Measurements from ENCODE around the gene SRSF3. TPM values are rescaled to one million over a fixed set of nuclear protein-coding genes. Genes with fewer than 3 reads are reported as not detected.

SRSF3 gene
- total RNA-seq, 4 donors from 2014 or later = 114 to 272 (median 177) TPM

DNA sequence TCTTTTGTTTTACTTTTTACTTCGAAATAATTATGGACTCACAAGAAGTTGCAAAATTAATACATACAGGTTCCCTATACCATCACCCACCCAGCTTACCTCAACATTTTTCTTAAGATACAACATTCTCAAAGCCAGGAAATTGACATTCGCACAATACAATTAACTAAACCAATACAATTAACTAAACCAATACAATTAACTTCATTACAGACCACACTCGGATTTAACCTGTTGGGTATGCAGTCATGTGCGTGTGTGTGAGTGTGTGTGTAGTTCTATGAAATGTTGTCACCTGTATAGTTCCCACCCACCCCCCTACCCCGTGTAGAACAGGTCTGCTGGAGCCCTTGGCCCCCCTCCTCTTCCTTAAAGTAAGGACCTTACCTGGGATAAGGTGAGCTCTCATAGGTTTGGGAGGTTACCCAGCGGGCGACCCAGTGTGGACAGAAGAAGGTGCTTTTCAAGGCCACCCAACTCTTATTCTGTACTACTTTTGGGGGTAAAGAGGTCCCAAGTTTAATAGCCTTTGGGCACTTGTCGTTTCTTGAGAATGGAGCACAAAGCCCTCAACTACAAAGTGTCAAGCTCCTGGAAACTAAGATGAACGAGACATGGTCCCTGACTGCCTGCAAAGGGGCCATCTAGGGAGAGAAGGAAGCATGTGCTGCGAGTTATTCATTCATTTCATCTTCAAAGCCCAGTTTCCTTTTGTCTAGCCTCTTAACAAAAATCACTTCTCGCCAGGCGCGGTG, 46.3 kb upstream of the SRSF3 start:
- WGBS, 2 donors = 58 to 61% methylated on average over 13 of the region's 13 CpGs
- TF ChIP-seq CTCF (IDR thresholded peaks at IDR 0.05) = no peak
- TF ChIP-seq POLR2A (IDR thresholded peaks at IDR 0.05) = no peak
- intact Hi-C loops (cut with DNase I; ENCODE audit: low total_unique reads) = loop anchor here (10.0 kb wide), 1 partner anchor 103 kb away; the partner anchor contains the start of genes KCTD20 and PXT1
- H3K4me3 ChIP-seq (ENCODE audit: low read depth, poor library complexity, severe bottlenecking) = no peak overlapping the region
- no peak for DNase-seq (ENCODE audit: low spot score in 2 of 2)

DNA sequence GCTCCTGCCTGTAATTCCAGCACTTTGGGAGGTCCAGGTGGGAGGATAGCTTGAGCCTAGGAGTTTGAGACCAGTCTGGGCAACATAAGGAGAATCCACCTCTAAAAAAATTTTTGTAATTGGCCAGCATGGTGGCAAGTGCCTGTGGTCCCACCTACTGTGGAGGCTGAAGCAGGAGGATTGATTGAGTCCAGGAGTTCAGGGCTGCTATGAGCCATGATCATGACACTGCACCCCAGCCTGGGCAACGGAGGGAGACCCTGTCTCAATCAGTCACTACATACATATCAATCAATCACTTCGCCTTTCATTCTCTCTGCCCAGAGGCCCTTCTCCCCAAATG, 45.8 kb upstream of the SRSF3 start:
- DNase-seq (ENCODE audit: low spot score in 2 of 2) = no peak
- 93 to 94% methylated on average over 2 of the region's 2 CpGs for WGBS, 2 donors
- TF ChIP-seq POLR2A (IDR thresholded peaks at IDR 0.05) (no peak), CTCF (IDR thresholded peaks at IDR 0.05) (no peak)
- H3K4me3 ChIP-seq (ENCODE audit: low read depth, poor library complexity, severe bottlenecking) = no peak overlapping the region
- intact Hi-C loops (cut with DNase I; ENCODE audit: low total_unique reads) = loop anchor here (10.0 kb wide), 1 partner anchor 104 kb away; the partner anchor contains the start of genes KCTD20 and PXT1

DNA sequence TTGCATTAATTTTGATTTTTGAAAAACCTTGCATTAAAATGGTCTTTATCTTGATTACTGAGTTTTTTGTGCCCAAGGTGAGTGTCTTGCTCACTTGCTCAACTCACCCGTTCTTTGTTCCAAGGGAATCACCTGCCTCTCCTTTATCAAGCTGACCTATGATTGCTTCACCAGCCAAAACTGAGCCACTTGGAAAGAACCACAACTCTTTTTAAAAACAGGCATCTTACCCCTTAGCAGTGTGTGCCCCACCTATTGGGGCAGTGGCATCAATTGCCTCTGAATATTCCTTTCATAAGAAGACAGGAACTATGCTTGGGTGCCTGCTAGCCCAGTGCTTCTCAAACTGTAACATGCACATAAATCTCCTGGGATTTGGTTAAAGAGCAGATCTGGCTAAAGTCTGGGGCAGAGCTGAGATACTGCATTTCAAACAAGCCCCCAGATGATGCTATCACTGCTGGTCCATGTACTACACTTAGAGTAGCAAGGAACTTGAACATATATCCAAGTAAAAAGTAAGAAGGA, 43.6 kb upstream of the SRSF3 start:
- WGBS, 2 donors = 76 to 83% methylated on average over 1 of the region's 1 CpG
- no peak overlapping the region for H3K4me3 ChIP-seq (ENCODE audit: low read depth, poor library complexity, severe bottlenecking)
- DNase-seq (ENCODE audit: low spot score in 2 of 2) = no peak
- intact Hi-C loops (cut with DNase I; ENCODE audit: low total_unique reads) = no loop called here
- TF ChIP-seq POLR2A (IDR thresholded peaks at IDR 0.05) (no peak), CTCF (IDR thresholded peaks at IDR 0.05) (no peak)

GRCh38 chr6:36555750-36556252, 38.4 kb upstream of the SRSF3 start:
- no peak for DNase-seq (ENCODE audit: low spot score in 2 of 2)
- intact Hi-C loops (cut with DNase I; ENCODE audit: low total_unique reads) = no loop called here
- H3K4me3 ChIP-seq (ENCODE audit: low read depth, poor library complexity, severe bottlenecking) = no peak overlapping the region
- TF ChIP-seq CTCF (IDR thresholded peaks at IDR 0.05) = no peak
- no peak for TF ChIP-seq POLR2A (IDR thresholded peaks at IDR 0.05)
- WGBS, 2 donors = 57 to 60% methylated on average over 1 of the region's 1 CpG

- intact Hi-C loops (cut with DNase I; ENCODE audit: low total_unique reads) = no loop called here
- no peak for DNase-seq (ENCODE audit: low spot score in 2 of 2)
- no peak overlapping the region for H3K4me3 ChIP-seq (ENCODE audit: low read depth, poor library complexity, severe bottlenecking)
- TF ChIP-seq CTCF (IDR thresholded peaks at IDR 0.05) (no peak), POLR2A (IDR thresholded peaks at IDR 0.05) (no peak)
- 72 to 82% methylated on average over 5 of the region's 5 CpGs for WGBS, 2 donors
Observed at GRCh38 chr6:36556281-36556680, 37.9 kb upstream of the SRSF3 start.

Measured in lower leg skin (tissue), 4 donors.